ENCODE data around the gene CCSER1. TPM values are rescaled to one million over a fixed set of nuclear protein-coding genes. Genes with fewer than 3 reads are reported as not detected.

CCSER1 gene
- total RNA-seq, 1 experiment from 2014 or later: 4.1 TPM

DNA sequence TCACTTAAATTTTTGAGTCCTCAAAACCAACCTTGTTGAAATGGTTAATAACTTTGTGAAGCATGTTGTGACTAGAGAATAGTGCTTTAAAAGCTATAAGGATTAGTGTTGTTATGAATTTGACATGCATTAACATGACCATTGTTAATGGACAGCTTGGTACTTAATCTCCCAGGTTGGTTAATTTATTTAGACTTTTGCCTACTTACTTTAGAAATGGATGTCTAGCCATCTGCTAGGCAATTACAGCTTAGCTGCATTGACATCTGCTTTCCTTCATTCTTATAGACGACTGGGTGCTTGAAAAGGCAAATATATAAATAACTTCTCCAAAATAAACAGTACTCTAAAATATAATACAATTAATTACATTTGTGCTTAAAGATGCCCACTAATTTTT, 368.0 kb downstream of the CCSER1 start:
- TF ChIP-seq, protein P1, sequence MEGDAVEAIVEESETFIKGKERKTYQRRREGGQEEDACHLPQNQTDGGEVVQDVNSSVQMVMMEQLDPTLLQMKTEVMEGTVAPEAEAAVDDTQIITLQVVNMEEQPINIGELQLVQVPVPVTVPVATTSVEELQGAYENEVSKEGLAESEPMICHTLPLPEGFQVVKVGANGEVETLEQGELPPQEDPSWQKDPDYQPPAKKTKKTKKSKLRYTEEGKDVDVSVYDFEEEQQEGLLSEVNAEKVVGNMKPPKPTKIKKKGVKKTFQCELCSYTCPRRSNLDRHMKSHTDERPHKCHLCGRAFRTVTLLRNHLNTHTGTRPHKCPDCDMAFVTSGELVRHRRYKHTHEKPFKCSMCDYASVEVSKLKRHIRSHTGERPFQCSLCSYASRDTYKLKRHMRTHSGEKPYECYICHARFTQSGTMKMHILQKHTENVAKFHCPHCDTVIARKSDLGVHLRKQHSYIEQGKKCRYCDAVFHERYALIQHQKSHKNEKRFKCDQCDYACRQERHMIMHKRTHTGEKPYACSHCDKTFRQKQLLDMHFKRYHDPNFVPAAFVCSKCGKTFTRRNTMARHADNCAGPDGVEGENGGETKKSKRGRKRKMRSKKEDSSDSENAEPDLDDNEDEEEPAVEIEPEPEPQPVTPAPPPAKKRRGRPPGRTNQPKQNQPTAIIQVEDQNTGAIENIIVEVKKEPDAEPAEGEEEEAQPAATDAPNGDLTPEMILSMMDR (IDR thresholded peaks at IDR 0.05; ENCODE audit: insufficient read depth in 1 of 2, low read depth in 1 of 2, low read length in 1 of 2, severe bottlenecking in 1 of 2, unreplicated experiment in 1 of 2): no peak
- Histone ChIP-seq H3K9me3 (no peaks in the 10 kb centered on the region), H3K36me3 (ENCODE audit: control insufficient read depth, insufficient read depth, low read length) (no peaks in the 10 kb centered on the region), H3K27me3 (replicated peaks; ENCODE audit: control insufficient read depth, insufficient read depth, low read length) (no peaks in the 10 kb centered on the region), H3K4me3 (ENCODE audit: low read depth, low read length) (no peak overlapping the region), H3K4me1 (no peaks in the 10 kb centered on the region)
- Mint-ChIP-seq H3K4me1 (ENCODE audit: low read depth, unreplicated experiment) (no peaks in the 10 kb centered on the region), H3K36me3 (ENCODE audit: insufficient read depth, unreplicated experiment) (no peaks in the 10 kb centered on the region), H3K4me3 (ENCODE audit: unreplicated experiment) (no peak overlapping the region), H3K9me3 (ENCODE audit: unreplicated experiment) (no peaks in the 10 kb centered on the region), H3K27me3 (ENCODE audit: insufficient read depth, unreplicated experiment) (no peaks in the 10 kb centered on the region), H3K27ac (ENCODE audit: unreplicated experiment) (no peak overlapping the region)
- intact Hi-C loops (cut with micrococcal nuclease; ENCODE audit: unreplicated experiment): no loop called here
- no TSS peak for BruUV-seq (replicated peaks)
- CTCF ChIA-PET: no interaction called here
- no peak for DNase-seq
- POLR2A ChIA-PET: no interaction called here

DNA sequence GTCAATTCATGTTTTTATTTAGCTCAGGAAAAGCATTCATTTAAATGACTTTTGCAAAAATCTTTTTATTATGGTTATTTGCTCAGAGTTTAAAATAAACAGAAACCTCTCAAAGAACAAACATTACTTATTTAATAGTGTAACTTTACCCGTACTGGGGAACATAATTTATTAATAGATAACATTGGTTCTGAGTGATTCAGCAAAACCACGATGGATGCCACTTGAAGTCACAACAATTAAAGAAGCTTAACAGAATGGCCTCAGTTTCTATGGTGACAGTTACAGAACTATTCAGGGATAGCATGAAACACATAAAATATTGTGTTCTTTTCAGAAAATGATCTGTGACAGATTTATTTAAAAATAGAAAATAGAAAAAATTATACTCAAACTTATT, 368.7 kb downstream of the CCSER1 start:
- CTCF ChIA-PET: no interaction called here
- BruUV-seq (replicated peaks): no TSS peak
- intact Hi-C loops (cut with micrococcal nuclease; ENCODE audit: unreplicated experiment): no loop called here

DNA sequence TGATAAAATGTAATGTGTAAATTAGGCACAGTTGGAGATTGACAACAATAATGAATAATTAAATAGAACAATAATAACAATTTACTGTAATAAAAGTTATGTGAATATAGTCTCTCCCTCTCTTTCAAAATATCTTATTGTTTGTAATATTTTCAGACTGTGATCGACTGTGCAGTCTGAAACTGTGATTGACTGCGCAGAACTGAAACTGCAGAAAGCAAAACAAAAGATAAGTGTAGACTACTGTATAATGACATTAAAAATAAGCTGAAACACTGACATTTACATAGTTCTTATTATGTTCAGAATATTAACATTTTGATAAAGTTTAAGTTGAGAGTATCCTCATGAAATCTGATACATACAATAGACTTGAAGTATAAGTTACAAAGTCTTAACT, 371.0 kb downstream of the CCSER1 start:
- no TSS peak for BruUV-seq (replicated peaks)
- H3K27me3 Mint-ChIP-seq (ENCODE audit: insufficient read depth, unreplicated experiment): no peaks in the 10 kb centered on the region
- Histone ChIP-seq H3K36me3 (ENCODE audit: control insufficient read depth, insufficient read depth, low read length) (no peaks in the 10 kb centered on the region), H3K4me1 (no peaks in the 10 kb centered on the region), H3K4me3 (ENCODE audit: low read depth, low read length) (no peak overlapping the region), H3K9me3 (0 out of 2 replicates have a peak, but pooled peaks cover 3% of the 10 kb centered on the region), H3K27me3 (replicated peaks; ENCODE audit: control insufficient read depth, insufficient read depth, low read length) (no peaks in the 10 kb centered on the region)
- no peak overlapping the region for H3K4me3 Mint-ChIP-seq (ENCODE audit: unreplicated experiment)
- peaks cover 12% of the 10 kb centered on the region for H3K9me3 Mint-ChIP-seq (ENCODE audit: unreplicated experiment)
- no peak overlapping the region for H3K27ac Mint-ChIP-seq (ENCODE audit: unreplicated experiment)
- ChIA-PET POLR2A (no interaction called here), CTCF (no interaction called here)
- no peaks in the 10 kb centered on the region for H3K36me3 Mint-ChIP-seq (ENCODE audit: insufficient read depth, unreplicated experiment)
- intact Hi-C loops (cut with micrococcal nuclease; ENCODE audit: unreplicated experiment): no loop called here
- TF ChIP-seq, protein P1 (IDR thresholded peaks at IDR 0.05; ENCODE audit: insufficient read depth in 1 of 2, low read depth in 1 of 2, low read length in 1 of 2, severe bottlenecking in 1 of 2, unreplicated experiment in 1 of 2): no peak
- DNase-seq: no peak
- no peaks in the 10 kb centered on the region for H3K4me1 Mint-ChIP-seq (ENCODE audit: low read depth, unreplicated experiment)

More for the DNA sequence above, 368.7 kb downstream of the CCSER1 start:
- Mint-ChIP-seq H3K27me3 (ENCODE audit: insufficient read depth, unreplicated experiment) (no peaks in the 10 kb centered on the region), H3K4me3 (ENCODE audit: unreplicated experiment) (no peak overlapping the region), H3K4me1 (ENCODE audit: low read depth, unreplicated experiment) (no peaks in the 10 kb centered on the region), H3K27ac (ENCODE audit: unreplicated experiment) (no peak overlapping the region), H3K36me3 (ENCODE audit: insufficient read depth, unreplicated experiment) (no peaks in the 10 kb centered on the region), H3K9me3 (ENCODE audit: unreplicated experiment) (no peaks in the 10 kb centered on the region)
- no peaks in the 10 kb centered on the region for H3K36me3 ChIP-seq (ENCODE audit: control insufficient read depth, insufficient read depth, low read length)
- no peaks in the 10 kb centered on the region for H3K4me1 ChIP-seq
- POLR2A ChIA-PET: no interaction called here
- H3K4me3 ChIP-seq (ENCODE audit: low read depth, low read length): no peak overlapping the region
- no peaks in the 10 kb centered on the region for H3K27me3 ChIP-seq (replicated peaks; ENCODE audit: control insufficient read depth, insufficient read depth, low read length)
- TF ChIP-seq, protein P1 (IDR thresholded peaks at IDR 0.05; ENCODE audit: insufficient read depth in 1 of 2, low read depth in 1 of 2, low read length in 1 of 2, severe bottlenecking in 1 of 2, unreplicated experiment in 1 of 2): no peak
- H3K9me3 ChIP-seq: no peaks in the 10 kb centered on the region
- DNase-seq: no peak

Data from Caco-2 (cell line).